Activated CD8-positive, alpha-beta memory T cell treated with anti-CD3 and anti-CD28 coated beads for 36 hours (primary cell): ENCODE measurements around the gene MAP3K1. TPM values are rescaled to one million over a fixed set of nuclear protein-coding genes. Genes with fewer than 3 reads are reported as not detected.

ENCODE experiments used
- CTCF ChIA-PET: fragments of 350-600 bp; sonication (Branson Sonifier 250); formaldehyde crosslinking; loops from one replicate; lab custom pipeline; 2021; ENCODE audit warnings: antibody characterized with exemption; lab: Charles Lee
- POLR2A ChIA-PET: fragments of 350-600 bp; sonication (Branson Sonifier 250); formaldehyde crosslinking; loops from one replicate; lab custom pipeline; 2021; ENCODE audit warnings: antibody characterized with exemption; lab: Charles Lee
- total RNA-seq, 2 experiments: library from RNA; stranded (reverse); gene quantifications; one replicate each; pipeline ENCODE4 v1.2.3, GENCODE V29; 2021

Gene MAP3K1
- total RNA-seq, 2 experiments from 2014 or later = 13.8 to 14.0 TPM

- POLR2A ChIA-PET = no interaction called here
- CTCF ChIA-PET = interaction anchor here (1.1 to 2.2 kb wide), 6 partner anchors 9 to 574 kb away, joined by 3 to 14 read pairs (median 4); no protein-coding TSS in a partner anchor
Measured at GRCh38 chr5:56837956-56838355, 22.6 kb downstream of the MAP3K1 start.

GRCh38 chr5:56838409-56839039 lies 23.2 kb downstream of the MAP3K1 start:
- CTCF ChIA-PET = interaction anchor here (1.1 to 2.2 kb wide), 6 partner anchors 10 to 574 kb away, joined by 3 to 14 read pairs (median 4); no protein-coding TSS in a partner anchor
- POLR2A ChIA-PET = no interaction called here

- ChIA-PET CTCF (interaction anchor here (1.1 to 2.2 kb wide), 4 partner anchors 10 to 575 kb away, joined by 3 to 14 read pairs (median 6); no protein-coding TSS in a partner anchor), POLR2A (no interaction called here)
Measured at GRCh38 chr5:56839062-56839461, 23.7 kb downstream of the MAP3K1 start.

GRCh38 chr5:56840597-56840996 lies 25.2 kb downstream of the MAP3K1 start:
- ChIA-PET POLR2A (interaction anchor here (0.6 kb wide), 1 partner anchor 40 kb away, joined by 3 read pairs; no protein-coding TSS in a partner anchor), CTCF (interaction anchor here (0.6 to 1.3 kb wide), 4 partner anchors 13 to 570 kb away, joined by 3 to 4 read pairs (median 3); no protein-coding TSS in a partner anchor)

GRCh38 chr5:56845277-56845676 lies 29.9 kb downstream of the MAP3K1 start:
- ChIA-PET POLR2A (no interaction called here), CTCF (no interaction called here)

GRCh38 chr5:56845904-56846480 lies 30.6 kb downstream of the MAP3K1 start:
- ChIA-PET CTCF (no interaction called here), POLR2A (no interaction called here)

GRCh38 chr5:56848206-56848605 lies 32.9 kb downstream of the MAP3K1 start:
- CTCF ChIA-PET = no interaction called here
- POLR2A ChIA-PET = no interaction called here

GRCh38 chr5:56849671-56850070 lies 34.3 kb downstream of the MAP3K1 start:
- ChIA-PET CTCF (no interaction called here), POLR2A (no interaction called here)

- CTCF ChIA-PET = interaction anchor here (1.8 kb wide), 1 partner anchor 8 kb away, joined by 3 read pairs; no protein-coding TSS in a partner anchor
- POLR2A ChIA-PET = no interaction called here
Measured at GRCh38 chr5:56850423-56850822, 35.1 kb downstream of the MAP3K1 start.

- POLR2A ChIA-PET = no interaction called here
Measured at GRCh38 chr5:56851258-56851941, 36.1 kb downstream of the MAP3K1 start.

GRCh38 chr5:56852228-56853000 lies 37.1 kb downstream of the MAP3K1 start:
- CTCF ChIA-PET = no interaction called here
- POLR2A ChIA-PET = no interaction called here

More at GRCh38 chr5:56851258-56851941, 36.1 kb downstream of the MAP3K1 start:
- CTCF ChIA-PET = interaction anchor here (1.8 kb wide), 1 partner anchor 9 kb away, joined by 3 read pairs; no protein-coding TSS in a partner anchor

GRCh38 chr5:56853698-56854097 lies 38.3 kb downstream of the MAP3K1 start:
- ChIA-PET POLR2A (no interaction called here), CTCF (no interaction called here)

- CTCF ChIA-PET = no interaction called here
- POLR2A ChIA-PET = no interaction called here
Measured at GRCh38 chr5:56854920-56855319, 39.6 kb downstream of the MAP3K1 start.

GRCh38 chr5:56856541-56857178 lies 41.3 kb downstream of the MAP3K1 start:
- CTCF ChIA-PET = no interaction called here

GRCh38 chr5:56858777-56859442 lies 43.6 kb downstream of the MAP3K1 start:
- CTCF ChIA-PET = no interaction called here
- POLR2A ChIA-PET = no interaction called here

More at GRCh38 chr5:56856541-56857178, 41.3 kb downstream of the MAP3K1 start:
- POLR2A ChIA-PET = no interaction called here

GRCh38 chr5:56861893-56862485 lies 46.6 kb downstream of the MAP3K1 start:
- POLR2A ChIA-PET = no interaction called here

GRCh38 chr5:56862909-56863308 lies 47.6 kb downstream of the MAP3K1 start:
- ChIA-PET CTCF (no interaction called here), POLR2A (no interaction called here)

More at GRCh38 chr5:56861893-56862485, 46.6 kb downstream of the MAP3K1 start:
- CTCF ChIA-PET = no interaction called here

GRCh38 chr5:56871777-56872176 lies 56.4 kb downstream of the MAP3K1 start:
- POLR2A ChIA-PET = no interaction called here
- CTCF ChIA-PET = no interaction called here
